ENCODE measurements around the gene ERCC1. TPM values are rescaled to one million over a fixed set of nuclear protein-coding genes. Genes with fewer than 3 reads are reported as not detected.

Gene ERCC1
- total and polyA plus RNA-seq, 2 of the 13 experiments (the other 11 are each of a cell fraction or from before 2014, with no cell fraction given), result 40.0 to 66.4 TPM

GRCh38 chr19:45473367-45473681, 49.6 kb upstream of the ERCC1 start:
- Histone ChIP-seq H2AFZ (ENCODE audit: low read length) (no peak overlapping the region), H3K27ac (ENCODE audit: extremely low read length, insufficient read depth, low read length) (no peak overlapping the region), H3K9ac (ENCODE audit: insufficient read depth, low read depth, low read length) (no peak overlapping the region), H4K20me1 (ENCODE audit: insufficient read depth, low read length) (peaks cover 4% of the 10 kb centered on the region; the same call in 1 of the 2 replicates), H3K4me1 (ENCODE audit: insufficient read depth, low read length) (peaks cover 36% of the 10 kb centered on the region), H3K79me2 (ENCODE audit: insufficient read depth, low read length) (no peaks in the 10 kb centered on the region), H3K36me3 (replicated peaks in 1 of 2; ENCODE audit: control insufficient read depth in 1 of 2, insufficient read depth in 2 of 2, low read length in 2 of 2) (no peaks in the 10 kb centered on the region), H3K27me3 (ENCODE audit: control insufficient read depth in 1 of 2, insufficient read depth in 2 of 2, low read length in 2 of 2) (peaks cover 0 to 10% of the 10 kb centered on the region in 2 experiments; a peak in 1 of 5 replicates), H3K4me3 (replicated peaks in 1 of 3; ENCODE audit: insufficient read depth in 1 of 3, low read depth in 2 of 3, low read length in 3 of 3) (no peak overlapping the region), H3K9me3 (ENCODE audit: low read length) (no peaks in the 10 kb centered on the region), H3K4me2 (ENCODE audit: low read depth, low read length) (no peak overlapping the region)
- POLR2A ChIA-PET, result no interaction called here
- CTCF ChIA-PET (ENCODE audit: low intra/inter-chr PET ratio, low total read pairs), result no interaction called here
- 25% methylated on average over 4 of the region's 5 CpGs for WGBS (ENCODE audit: low lambda C conversion rate)
- BruUV-seq (replicated peaks), result no TSS peak
- no peak for FAIRE-seq
- intact Hi-C loops (cut with micrococcal nuclease; ENCODE audit: unreplicated experiment) (no loop called here), in situ Hi-C loops (cut with HindIII; ENCODE audit: extremely low pct_ligation_motif_present, low pct_unique_long_range_greater_than_20kb) (loop anchor here (10.0 kb wide), 1 partner anchor 49 kb away; the partner anchor contains the start of gene ERCC1)
- DNase-seq (ENCODE audit: low spot score), result no peak
- ATAC-seq, result no peak
- TF ChIP-seq SMARCC2 (IDR thresholded peaks at IDR 0.05) (no peak), KDM4B (CRISPR knock-in tag; IDR thresholded peaks at IDR 0.05) (no peak), PRDM15 (CRISPR knock-in tag; IDR thresholded peaks at IDR 0.05) (no peak), AFF4 (CRISPR knock-in tag; IDR thresholded peaks at IDR 0.05) (no peak), ZKSCAN5 (CRISPR knock-in tag; IDR thresholded peaks at IDR 0.05) (no peak), ZNF207 (IDR thresholded peaks at IDR 0.05; ENCODE audit: borderline replicate concordance) (no peak), ZNF737 (CRISPR knock-in tag; IDR thresholded peaks at IDR 0.05; ENCODE audit: borderline replicate concordance) (no peak), GLI4 (CRISPR knock-in tag; IDR thresholded peaks at IDR 0.05; ENCODE audit: borderline replicate concordance) (no peak)
- TF ChIP-seq, protein P1, sequence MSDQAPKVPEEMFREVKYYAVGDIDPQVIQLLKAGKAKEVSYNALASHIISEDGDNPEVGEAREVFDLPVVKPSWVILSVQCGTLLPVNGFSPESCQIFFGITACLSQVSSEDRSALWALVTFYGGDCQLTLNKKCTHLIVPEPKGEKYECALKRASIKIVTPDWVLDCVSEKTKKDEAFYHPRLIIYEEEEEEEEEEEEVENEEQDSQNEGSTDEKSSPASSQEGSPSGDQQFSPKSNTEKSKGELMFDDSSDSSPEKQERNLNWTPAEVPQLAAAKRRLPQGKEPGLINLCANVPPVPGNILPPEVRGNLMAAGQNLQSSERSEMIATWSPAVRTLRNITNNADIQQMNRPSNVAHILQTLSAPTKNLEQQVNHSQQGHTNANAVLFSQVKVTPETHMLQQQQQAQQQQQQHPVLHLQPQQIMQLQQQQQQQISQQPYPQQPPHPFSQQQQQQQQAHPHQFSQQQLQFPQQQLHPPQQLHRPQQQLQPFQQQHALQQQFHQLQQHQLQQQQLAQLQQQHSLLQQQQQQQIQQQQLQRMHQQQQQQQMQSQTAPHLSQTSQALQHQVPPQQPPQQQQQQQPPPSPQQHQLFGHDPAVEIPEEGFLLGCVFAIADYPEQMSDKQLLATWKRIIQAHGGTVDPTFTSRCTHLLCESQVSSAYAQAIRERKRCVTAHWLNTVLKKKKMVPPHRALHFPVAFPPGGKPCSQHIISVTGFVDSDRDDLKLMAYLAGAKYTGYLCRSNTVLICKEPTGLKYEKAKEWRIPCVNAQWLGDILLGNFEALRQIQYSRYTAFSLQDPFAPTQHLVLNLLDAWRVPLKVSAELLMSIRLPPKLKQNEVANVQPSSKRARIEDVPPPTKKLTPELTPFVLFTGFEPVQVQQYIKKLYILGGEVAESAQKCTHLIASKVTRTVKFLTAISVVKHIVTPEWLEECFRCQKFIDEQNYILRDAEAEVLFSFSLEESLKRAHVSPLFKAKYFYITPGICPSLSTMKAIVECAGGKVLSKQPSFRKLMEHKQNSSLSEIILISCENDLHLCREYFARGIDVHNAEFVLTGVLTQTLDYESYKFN (CRISPR knock-in tag; conservative IDR thresholded peaks at IDR 0.05), result no peak
- TF ChIP-seq, protein P2, sequence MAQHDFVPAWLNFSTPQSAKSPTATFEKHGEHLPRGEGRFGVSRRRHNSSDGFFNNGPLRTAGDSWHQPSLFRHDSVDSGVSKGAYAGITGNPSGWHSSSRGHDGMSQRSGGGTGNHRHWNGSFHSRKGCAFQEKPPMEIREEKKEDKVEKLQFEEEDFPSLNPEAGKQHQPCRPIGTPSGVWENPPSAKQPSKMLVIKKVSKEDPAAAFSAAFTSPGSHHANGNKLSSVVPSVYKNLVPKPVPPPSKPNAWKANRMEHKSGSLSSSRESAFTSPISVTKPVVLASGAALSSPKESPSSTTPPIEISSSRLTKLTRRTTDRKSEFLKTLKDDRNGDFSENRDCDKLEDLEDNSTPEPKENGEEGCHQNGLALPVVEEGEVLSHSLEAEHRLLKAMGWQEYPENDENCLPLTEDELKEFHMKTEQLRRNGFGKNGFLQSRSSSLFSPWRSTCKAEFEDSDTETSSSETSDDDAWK (CRISPR knock-in tag; IDR thresholded peaks at IDR 0.05), result no peak
- TF ChIP-seq, protein P3, sequence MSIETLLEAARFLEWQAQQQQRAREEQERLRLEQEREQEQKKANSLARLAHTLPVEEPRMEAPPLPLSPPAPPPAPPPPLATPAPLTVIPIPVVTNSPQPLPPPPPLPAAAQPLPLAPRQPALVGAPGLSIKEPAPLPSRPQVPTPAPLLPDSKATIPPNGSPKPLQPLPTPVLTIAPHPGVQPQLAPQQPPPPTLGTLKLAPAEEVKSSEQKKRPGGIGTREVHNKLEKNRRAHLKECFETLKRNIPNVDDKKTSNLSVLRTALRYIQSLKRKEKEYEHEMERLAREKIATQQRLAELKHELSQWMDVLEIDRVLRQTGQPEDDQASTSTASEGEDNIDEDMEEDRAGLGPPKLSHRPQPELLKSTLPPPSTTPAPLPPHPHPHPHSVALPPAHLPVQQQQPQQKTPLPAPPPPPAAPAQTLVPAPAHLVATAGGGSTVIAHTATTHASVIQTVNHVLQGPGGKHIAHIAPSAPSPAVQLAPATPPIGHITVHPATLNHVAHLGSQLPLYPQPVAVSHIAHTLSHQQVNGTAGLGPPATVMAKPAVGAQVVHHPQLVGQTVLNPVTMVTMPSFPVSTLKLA (IDR thresholded peaks at IDR 0.05), result no peak
